ENCODE results near the gene FH.

FH gene

DNA sequence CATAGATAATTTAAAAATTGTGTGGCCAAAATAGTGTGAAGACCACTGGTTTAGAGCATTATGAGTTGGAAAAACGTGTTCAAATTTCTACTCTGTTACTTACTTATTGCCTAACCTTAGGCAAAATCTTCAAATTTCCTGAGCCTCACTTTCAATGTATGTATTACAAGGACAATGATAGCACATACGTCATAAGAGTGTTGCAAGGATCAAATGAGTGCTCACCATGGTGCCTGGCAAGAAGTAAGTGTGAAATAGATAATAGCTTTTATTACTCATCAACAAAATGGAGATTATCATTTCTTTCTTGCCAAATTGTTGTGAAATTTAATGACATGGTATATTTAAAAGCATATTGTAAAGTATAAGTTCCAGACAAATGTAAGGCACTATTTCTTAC is 57.2 kb downstream of the FH start:
- no peak for DNase-seq (ENCODE audit: low read depth)
- TF ChIP-seq, protein P1, sequence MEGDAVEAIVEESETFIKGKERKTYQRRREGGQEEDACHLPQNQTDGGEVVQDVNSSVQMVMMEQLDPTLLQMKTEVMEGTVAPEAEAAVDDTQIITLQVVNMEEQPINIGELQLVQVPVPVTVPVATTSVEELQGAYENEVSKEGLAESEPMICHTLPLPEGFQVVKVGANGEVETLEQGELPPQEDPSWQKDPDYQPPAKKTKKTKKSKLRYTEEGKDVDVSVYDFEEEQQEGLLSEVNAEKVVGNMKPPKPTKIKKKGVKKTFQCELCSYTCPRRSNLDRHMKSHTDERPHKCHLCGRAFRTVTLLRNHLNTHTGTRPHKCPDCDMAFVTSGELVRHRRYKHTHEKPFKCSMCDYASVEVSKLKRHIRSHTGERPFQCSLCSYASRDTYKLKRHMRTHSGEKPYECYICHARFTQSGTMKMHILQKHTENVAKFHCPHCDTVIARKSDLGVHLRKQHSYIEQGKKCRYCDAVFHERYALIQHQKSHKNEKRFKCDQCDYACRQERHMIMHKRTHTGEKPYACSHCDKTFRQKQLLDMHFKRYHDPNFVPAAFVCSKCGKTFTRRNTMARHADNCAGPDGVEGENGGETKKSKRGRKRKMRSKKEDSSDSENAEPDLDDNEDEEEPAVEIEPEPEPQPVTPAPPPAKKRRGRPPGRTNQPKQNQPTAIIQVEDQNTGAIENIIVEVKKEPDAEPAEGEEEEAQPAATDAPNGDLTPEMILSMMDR (IDR thresholded peaks at IDR 0.05; ENCODE audit: low read depth, low read length, missing control alignments), result no peak
- no peak overlapping the region for H3K4me3 ChIP-seq (ENCODE audit: low read depth, low read length)

DNA sequence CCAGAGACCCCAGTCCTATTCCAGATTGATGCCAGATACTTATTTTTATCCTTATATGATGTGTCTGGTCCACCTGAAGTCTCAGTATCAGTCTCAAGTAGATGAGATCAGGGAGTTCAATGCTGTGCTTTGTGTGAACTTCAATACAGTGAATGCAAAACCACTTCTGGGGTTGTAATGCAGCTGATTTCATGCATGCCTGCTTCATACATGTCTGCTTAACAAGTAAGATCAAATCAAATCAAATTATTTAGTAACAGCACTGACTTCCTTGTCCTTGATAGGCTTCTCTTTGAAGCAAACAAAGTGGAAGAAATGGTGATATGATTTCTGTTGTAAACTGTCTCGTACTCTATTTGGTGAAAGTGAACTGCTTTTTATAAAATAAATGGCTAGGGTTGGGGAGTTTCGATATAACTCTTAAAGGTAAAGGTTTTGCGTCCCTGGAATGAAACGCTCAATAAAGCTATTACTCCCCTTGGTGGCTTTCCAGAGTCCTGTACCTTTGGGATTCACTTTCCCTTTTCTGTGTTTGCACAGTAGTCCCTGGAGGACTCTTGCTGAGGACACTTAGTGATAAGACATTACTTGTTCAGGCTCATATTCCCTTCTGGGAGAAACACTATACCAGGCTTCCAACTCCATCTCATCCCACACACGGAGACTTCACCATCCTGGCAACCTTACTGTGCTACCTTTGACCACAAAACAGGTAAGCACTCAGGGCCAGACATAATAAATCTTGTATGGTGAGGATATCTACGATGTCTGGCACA is 59.3 kb downstream of the FH start:
- H3K4me3 ChIP-seq (ENCODE audit: low read depth, low read length), result no peak overlapping the region
- TF ChIP-seq, protein P1 (IDR thresholded peaks at IDR 0.05; ENCODE audit: low read depth, low read length, missing control alignments), result no peak
- DNase-seq (ENCODE audit: low read depth), result no peak

DNA sequence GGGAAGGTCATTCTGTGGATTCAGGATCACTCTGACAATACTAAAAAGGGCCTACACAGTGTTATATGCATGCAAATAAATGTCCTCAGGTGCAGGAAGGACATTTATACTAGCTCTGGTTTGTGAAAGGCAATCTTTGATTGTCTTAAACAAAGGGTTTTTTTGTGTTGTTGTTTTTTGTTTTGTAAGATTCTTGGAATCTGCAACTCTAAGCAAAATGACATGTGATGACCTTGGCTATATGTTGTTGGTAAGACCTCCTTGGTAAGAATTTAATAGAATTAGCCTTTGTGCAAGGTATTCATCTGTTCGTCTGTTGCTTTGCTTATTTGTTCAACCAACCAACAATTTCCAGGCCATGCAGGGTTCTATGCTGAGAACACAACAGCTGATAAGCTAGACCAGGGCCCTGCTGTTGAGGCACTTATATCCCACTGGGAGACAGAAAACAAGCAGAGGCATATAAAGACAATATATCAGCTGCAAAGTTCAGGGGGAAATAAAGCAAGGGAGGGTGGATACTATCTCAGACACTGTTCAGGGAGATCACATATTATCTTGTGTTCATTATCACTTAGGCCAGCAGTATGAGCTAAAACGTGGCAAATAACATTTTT is 60.3 kb downstream of the FH start:
- TF ChIP-seq, protein P1 (IDR thresholded peaks at IDR 0.05; ENCODE audit: low read depth, low read length, missing control alignments), result no peak
- H3K4me3 ChIP-seq (ENCODE audit: low read depth, low read length), result no peak overlapping the region
- no peak for DNase-seq (ENCODE audit: low read depth)

DNA sequence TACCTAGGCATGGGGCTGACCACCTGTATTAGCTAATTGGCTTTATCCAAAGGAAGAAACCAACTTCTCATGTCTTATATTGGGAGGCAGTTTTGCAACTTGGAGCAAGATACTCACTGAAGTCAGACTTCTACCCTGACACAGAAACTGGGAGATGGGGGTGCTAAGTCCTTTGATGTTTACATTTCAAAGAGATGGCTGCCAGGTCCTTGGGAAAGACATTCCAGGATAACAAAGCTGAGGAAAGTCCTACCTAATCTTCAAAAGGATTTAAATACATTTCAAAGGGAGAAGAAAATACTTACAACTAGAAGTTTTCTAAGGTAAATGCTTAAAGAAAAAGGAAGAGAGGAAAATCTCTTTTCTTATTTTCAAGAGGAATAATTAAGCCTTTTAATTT is 62.1 kb downstream of the FH start:
- H3K4me3 ChIP-seq (ENCODE audit: low read depth, low read length), result no peak overlapping the region
- DNase-seq (ENCODE audit: low read depth), result no peak
- TF ChIP-seq, protein P1 (IDR thresholded peaks at IDR 0.05; ENCODE audit: low read depth, low read length, missing control alignments), result no peak

DNA sequence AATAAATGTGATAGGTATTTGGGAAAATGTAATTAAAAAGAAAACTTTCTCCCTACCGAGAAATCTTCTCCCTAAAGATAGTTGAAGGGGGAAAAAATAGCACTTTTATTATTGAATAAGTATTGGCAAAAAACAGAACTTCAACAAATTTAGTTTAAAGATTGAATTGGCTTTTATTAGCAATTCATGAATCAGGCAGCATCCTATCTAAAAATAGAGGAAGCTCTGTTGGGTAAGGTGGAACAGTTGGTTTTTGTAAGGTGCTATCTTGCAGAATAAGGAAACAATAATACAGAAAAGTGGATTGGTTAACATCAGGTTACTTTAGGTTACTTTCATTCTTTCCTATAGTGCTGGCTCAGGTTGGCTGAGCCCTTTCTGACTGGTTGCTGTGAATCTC is 62.8 kb downstream of the FH start:
- TF ChIP-seq, protein P1 (IDR thresholded peaks at IDR 0.05; ENCODE audit: low read depth, low read length, missing control alignments), result no peak
- H3K4me3 ChIP-seq (ENCODE audit: low read depth, low read length), result no peak overlapping the region
- DNase-seq (ENCODE audit: low read depth), result no peak

DNA sequence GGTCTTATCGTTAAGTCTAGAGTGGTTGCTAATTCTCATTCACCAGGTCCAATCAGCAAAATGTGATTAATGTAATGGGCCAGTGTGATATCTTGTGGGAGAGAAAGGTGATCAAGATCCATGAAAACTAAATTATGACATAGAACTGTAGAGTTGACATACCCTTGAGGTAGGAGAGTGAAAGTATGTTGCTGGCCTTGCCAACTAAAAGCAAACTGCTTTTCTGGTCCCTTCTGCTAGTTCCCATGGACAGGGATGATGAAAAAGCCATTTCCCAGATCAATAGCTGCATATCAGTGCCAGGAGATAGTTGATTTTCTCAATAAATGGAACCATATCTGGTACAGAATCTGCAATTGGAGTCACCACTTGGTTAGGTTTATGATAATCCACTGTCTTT is 65.8 kb downstream of the FH start:
- TF ChIP-seq, protein P1 (IDR thresholded peaks at IDR 0.05; ENCODE audit: low read depth, low read length, missing control alignments), result no peak
- DNase-seq (ENCODE audit: low read depth), result no peak
- H3K4me3 ChIP-seq (ENCODE audit: low read depth, low read length), result no peak overlapping the region

DNA sequence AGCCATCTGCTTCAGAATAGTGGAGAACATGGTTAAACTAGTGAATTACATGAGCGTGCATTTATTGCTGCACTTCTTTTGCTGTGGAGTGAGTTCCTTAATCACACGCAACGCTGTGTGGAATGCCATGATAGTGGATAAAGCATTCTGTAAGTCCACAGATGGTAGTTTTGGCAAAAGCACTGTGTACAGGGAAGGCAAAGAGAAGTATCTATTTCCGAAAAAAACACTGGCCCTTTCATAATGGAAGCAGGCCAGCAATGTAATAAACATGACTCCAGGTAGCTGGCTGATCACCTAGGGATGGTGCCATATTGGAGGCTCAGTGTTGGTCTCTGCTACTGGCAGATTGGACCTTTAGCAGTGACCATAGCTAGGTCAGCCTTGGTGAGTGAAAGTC is 67.6 kb downstream of the FH start:
- TF ChIP-seq, protein P1 (IDR thresholded peaks at IDR 0.05; ENCODE audit: low read depth, low read length, missing control alignments), result no peak
- no peak for DNase-seq (ENCODE audit: low read depth)
- no peak overlapping the region for H3K4me3 ChIP-seq (ENCODE audit: low read depth, low read length)
